Osteocyte (in vitro differentiated cells): ENCODE measurements around the gene ETFA. TPM values are rescaled to one million over a fixed set of nuclear protein-coding genes. Genes with fewer than 3 reads are reported as not detected.

Experiments
- DNase-seq: peaks from one replicate; pipeline ENCODE4 v3.0.0; 2021; ENCODE audit warnings: mixed read lengths; ENCODE audit not compliant: unreplicated experiment; ENCODE audit errors: extremely low spot score
- H3K27ac Mint-ChIP-seq: one replicate; pipeline ENCODE4 v1.8.0; 2021; ENCODE audit warnings: mild to moderate bottlenecking, mixed read lengths; ENCODE audit not compliant: unreplicated experiment
- H3K27me3 Mint-ChIP-seq: one replicate; pipeline ENCODE4 v1.8.0; 2021; ENCODE audit warnings: mixed read lengths; ENCODE audit not compliant: unreplicated experiment
- H3K36me3 Mint-ChIP-seq: one replicate; pipeline ENCODE4 v1.8.0; 2021; ENCODE audit warnings: mixed read lengths; ENCODE audit not compliant: unreplicated experiment
- H3K4me1 Mint-ChIP-seq: one replicate; pipeline ENCODE4 v1.8.0; 2021; ENCODE audit warnings: mixed read lengths; ENCODE audit not compliant: unreplicated experiment
- H3K4me3 Mint-ChIP-seq: one replicate; pipeline ENCODE4 v1.8.0; 2021; ENCODE audit warnings: mild to moderate bottlenecking, moderate library complexity, mixed read lengths; ENCODE audit not compliant: unreplicated experiment
- H3K9me3 Mint-ChIP-seq: one replicate; pipeline ENCODE4 v1.8.0; 2021; ENCODE audit warnings: mixed read lengths; ENCODE audit not compliant: unreplicated experiment
- total RNA-seq: library from RNA; stranded (reverse); gene quantifications from 2 replicates; pipeline ENCODE4 v1.2.1, GENCODE V29; 2021
- TF ChIP-seq, protein P1 (sequence below): fragments of 200-600 bp; sonication (generic); IDR thresholded peaks from 2 replicates; pipeline ENCODE4 v1.5.0; 2021; ENCODE audit warnings: antibody characterized with exemption, mild to moderate bottlenecking, moderate library complexity

ETFA gene
- total RNA-seq, 1 donor from 2014 or later = 98.2 TPM

DNA sequence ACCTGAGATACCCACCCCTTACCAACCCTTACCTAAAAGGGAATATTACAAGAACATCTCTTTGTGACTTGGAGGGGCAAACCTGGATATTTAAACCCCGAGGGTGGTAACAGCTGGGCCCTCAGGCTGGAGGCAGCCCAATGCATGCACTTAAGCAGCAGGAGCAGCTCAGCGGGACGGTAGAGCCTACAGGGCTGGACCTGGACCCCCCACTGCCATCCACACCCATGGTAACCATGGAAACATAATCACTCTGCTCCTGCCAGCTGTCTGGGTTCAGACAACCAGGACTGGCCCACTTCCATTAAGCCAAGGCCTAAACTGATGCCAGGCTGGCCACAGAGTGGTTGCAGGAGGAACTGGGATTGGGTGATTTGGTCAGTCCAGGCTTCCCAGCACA lies 52.8 kb downstream of the ETFA start:
- no peak overlapping the region for H3K27ac Mint-ChIP-seq
- peaks cover 3% of the 10 kb centered on the region for H3K4me1 Mint-ChIP-seq
- no peaks in the 10 kb centered on the region for H3K27me3 Mint-ChIP-seq
- no peak overlapping the region for H3K4me3 Mint-ChIP-seq
- TF ChIP-seq, protein P1, sequence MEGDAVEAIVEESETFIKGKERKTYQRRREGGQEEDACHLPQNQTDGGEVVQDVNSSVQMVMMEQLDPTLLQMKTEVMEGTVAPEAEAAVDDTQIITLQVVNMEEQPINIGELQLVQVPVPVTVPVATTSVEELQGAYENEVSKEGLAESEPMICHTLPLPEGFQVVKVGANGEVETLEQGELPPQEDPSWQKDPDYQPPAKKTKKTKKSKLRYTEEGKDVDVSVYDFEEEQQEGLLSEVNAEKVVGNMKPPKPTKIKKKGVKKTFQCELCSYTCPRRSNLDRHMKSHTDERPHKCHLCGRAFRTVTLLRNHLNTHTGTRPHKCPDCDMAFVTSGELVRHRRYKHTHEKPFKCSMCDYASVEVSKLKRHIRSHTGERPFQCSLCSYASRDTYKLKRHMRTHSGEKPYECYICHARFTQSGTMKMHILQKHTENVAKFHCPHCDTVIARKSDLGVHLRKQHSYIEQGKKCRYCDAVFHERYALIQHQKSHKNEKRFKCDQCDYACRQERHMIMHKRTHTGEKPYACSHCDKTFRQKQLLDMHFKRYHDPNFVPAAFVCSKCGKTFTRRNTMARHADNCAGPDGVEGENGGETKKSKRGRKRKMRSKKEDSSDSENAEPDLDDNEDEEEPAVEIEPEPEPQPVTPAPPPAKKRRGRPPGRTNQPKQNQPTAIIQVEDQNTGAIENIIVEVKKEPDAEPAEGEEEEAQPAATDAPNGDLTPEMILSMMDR = no peak
- no peak for DNase-seq
- H3K36me3 Mint-ChIP-seq = peaks cover 37% of the 10 kb centered on the region
- peaks cover 16% of the 10 kb centered on the region for H3K9me3 Mint-ChIP-seq

- Mint-ChIP-seq H3K27me3 (no peaks in the 10 kb centered on the region), H3K27ac (no peak overlapping the region), H3K9me3 (no peaks in the 10 kb centered on the region), H3K36me3 (peaks cover 6% of the 10 kb centered on the region), H3K4me1 (peaks cover 3% of the 10 kb centered on the region), H3K4me3 (no peak overlapping the region)
- TF ChIP-seq, protein P1 = no peak
- no peak for DNase-seq
Measured at GRCh38 chr15:76253691-76254473, 57.4 kb downstream of the ETFA start.

GRCh38 chr15:76252249-76252648 lies 59.0 kb downstream of the ETFA start:
- TF ChIP-seq, protein P1 = no peak
- Mint-ChIP-seq H3K4me3 (no peak overlapping the region), H3K9me3 (no peaks in the 10 kb centered on the region), H3K27ac (no peak overlapping the region), H3K4me1 (peaks cover 3% of the 10 kb centered on the region), H3K36me3 (peaks cover 6% of the 10 kb centered on the region), H3K27me3 (no peaks in the 10 kb centered on the region)
- no peak for DNase-seq

DNA sequence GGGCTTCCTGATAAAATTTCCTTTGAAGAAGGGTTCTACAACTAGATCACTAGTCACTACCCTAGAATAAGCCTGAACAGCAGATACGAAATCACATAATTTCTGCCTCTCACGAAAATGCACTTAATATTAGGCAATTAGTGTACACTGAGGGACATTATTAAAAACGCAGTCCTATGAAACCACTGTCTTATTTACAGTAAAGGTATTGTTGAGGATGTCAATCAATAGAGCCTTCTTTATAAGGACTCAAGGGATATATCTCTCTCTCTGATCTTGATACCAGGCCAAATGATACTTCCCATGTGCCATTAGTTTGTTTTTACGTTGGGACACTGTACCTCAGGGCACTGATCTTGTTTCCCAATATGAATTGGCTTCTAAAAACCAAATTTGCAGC lies 59.6 kb downstream of the ETFA start:
- DNase-seq = no peak
- Mint-ChIP-seq H3K9me3 (no peaks in the 10 kb centered on the region), H3K36me3 (peaks cover 6% of the 10 kb centered on the region), H3K4me3 (no peak overlapping the region), H3K27me3 (no peaks in the 10 kb centered on the region), H3K4me1 (peaks cover 3% of the 10 kb centered on the region), H3K27ac (no peak overlapping the region)
- TF ChIP-seq, protein P1 = no peak

GRCh38 chr15:76245072-76245610 lies 66.1 kb downstream of the ETFA start:
- Mint-ChIP-seq H3K4me3 (no peak overlapping the region), H3K36me3 (peaks cover 12% of the 10 kb centered on the region), H3K9me3 (peaks cover 5% of the 10 kb centered on the region), H3K27me3 (no peaks in the 10 kb centered on the region), H3K4me1 (no peaks in the 10 kb centered on the region), H3K27ac (no peak overlapping the region)
- TF ChIP-seq, protein P1 = no peak
- DNase-seq = no peak
